Natural killer cell (primary cell): Measurements from ENCODE around the gene NAXD. TPM values are rescaled to one million over a fixed set of nuclear protein-coding genes. Genes with fewer than 3 reads are reported as not detected.
"Not testable (repeated sequence)": the region's sequence is repeated elsewhere in the genome, so short reads cannot be mapped to it uniquely, and the experiment has no call there.

Experiments used
- ATAC-seq, 3 donors: fragments of 150-1000 bp in 2 of 3; fragments of 200-7000 bp in 1 of 3; cut with Tn5 transposase; 1 replicate in 1 of 3; 2 replicates in 2 of 3; pipeline ENCODE4 v1.10.0; 2021; ENCODE audit warnings: mild to moderate bottlenecking in 2 of 3, moderate library complexity in 2 of 3
- DNase-seq, 2 donors: peaks; one replicate each; pipeline versions ENCODE4 v3.0.0 to v3.0.0-alpha.2; 2013 to 2021; ENCODE audit warnings: mixed read lengths in 1 of 2
- H3K27ac ChIP-seq: one replicate; pipeline ENCODE4 v1.5.1; 2013; ENCODE audit warnings: mild to moderate bottlenecking, low read length
- H3K27me3 ChIP-seq: one replicate; pipeline ENCODE4 v1.6.1; 2013; ENCODE audit warnings: low read length; ENCODE audit not compliant: control insufficient read depth, insufficient read depth
- H3K36me3 ChIP-seq: one replicate; pipeline ENCODE4 v1.6.1; 2013; ENCODE audit warnings: low read length; ENCODE audit not compliant: control insufficient read depth, insufficient read depth
- H3K4me1 ChIP-seq: one replicate; pipeline ENCODE4 v1.6.1; 2013; ENCODE audit warnings: low read length; ENCODE audit not compliant: control insufficient read depth, insufficient read depth
- H3K4me3 ChIP-seq: one replicate; pipeline ENCODE4 v1.5.1; 2013; ENCODE audit warnings: low read length
- H3K9me3 ChIP-seq: one replicate; pipeline ENCODE4 v1.6.1; 2013; ENCODE audit warnings: low read length; ENCODE audit not compliant: control insufficient read depth, insufficient read depth
- H3K27ac Mint-ChIP-seq, 2 donors: one replicate each; pipeline ENCODE4 v1.8.0; 2022; ENCODE audit warnings: mild to moderate bottlenecking in 2 of 2, mixed read lengths in 2 of 2, moderate library complexity in 1 of 2
- H3K27me3 Mint-ChIP-seq, 2 donors: one replicate each; pipeline ENCODE4 v1.8.0; 2022; ENCODE audit warnings: low read depth in 2 of 2, mixed read lengths in 2 of 2
- H3K36me3 Mint-ChIP-seq: one replicate; pipeline ENCODE4 v1.8.0; 2022; ENCODE audit warnings: mixed read lengths
- H3K4me1 Mint-ChIP-seq, 2 donors: one replicate each; pipeline ENCODE4 v1.8.0; 2022; ENCODE audit warnings: mixed read lengths in 2 of 2
- H3K4me3 Mint-ChIP-seq: one replicate; pipeline ENCODE4 v1.8.0; 2022; ENCODE audit warnings: mild to moderate bottlenecking, moderate library complexity, mixed read lengths
- H3K9me3 Mint-ChIP-seq, 2 donors: one replicate each; pipeline ENCODE4 v1.8.0; 2022; ENCODE audit warnings: mixed read lengths in 2 of 2
- CTCF ChIP-seq: fragments of 200-600 bp; IDR thresholded peaks from one replicate; pipeline ENCODE4 v1.8.0; 2022; ENCODE audit warnings: antibody characterized with exemption
- WGBS: methylation state at CpG from one replicate; pipeline ENCODE4 v1.1.7; 2013; ENCODE audit warnings: missing lambda C conversion rate; ENCODE audit not compliant: insufficient coverage; 5-methylcytosine and 5-hydroxymethylcytosine counted together
- intact Hi-C: fragments of 100-400 bp; cut with micrococcal nuclease; formaldehyde crosslinking; loops from one replicate; pipeline ENCODE4 v1.14.2; 2022
- total RNA-seq, 4 donors: library from RNA; stranded (reverse); fragments of 120-200 nt in 1 of 4; gene quantifications; one replicate each; pipeline versions ENCODE4 v1.2.3 to v1.2.4, GENCODE V29; 2013 to 2022

The NAXD gene
- total RNA-seq, 3 donors from 2014 or later (not counting 1 experiment from before 2014, with no cell fraction given), result 6.8 to 14.0 (median 12.0) TPM

GRCh38 chr13:110664673-110665072 is 49.3 kb downstream of the NAXD start:
- ATAC-seq (no peak), DNase-seq (no peak)
- H3K27me3 Mint-ChIP-seq, result no peaks in the 10 kb centered on the region
- H3K36me3 ChIP-seq, result peaks cover 51% of the 10 kb centered on the region
- H3K4me3 Mint-ChIP-seq, result no peak overlapping the region
- H3K4me1 Mint-ChIP-seq, result peaks cover 0 to 5% of the 10 kb centered on the region in 2 donors
- TF ChIP-seq CTCF, result no peak
- no peaks in the 10 kb centered on the region for H3K27me3 ChIP-seq
- peaks cover 17% of the 10 kb centered on the region for H3K4me1 ChIP-seq
- no peak overlapping the region for H3K27ac Mint-ChIP-seq
- intact Hi-C loops, result no loop called here
- WGBS, result 97% methylated on average over 11 of the region's 11 CpGs
- H3K36me3 Mint-ChIP-seq, result peaks cover 16% of the 10 kb centered on the region
- H3K4me3 ChIP-seq, result no peak overlapping the region
- H3K27ac ChIP-seq, result no peak overlapping the region
- H3K9me3 Mint-ChIP-seq, result no peaks in the 10 kb centered on the region
- H3K9me3 ChIP-seq, result no peaks in the 10 kb centered on the region

- Mint-ChIP-seq H3K27me3 (no peaks in the 10 kb centered on the region), H3K4me3 (no peak overlapping the region), H3K9me3 (no peaks in the 10 kb centered on the region), H3K36me3 (peaks cover 16% of the 10 kb centered on the region), H3K4me1 (peaks cover 0 to 2% of the 10 kb centered on the region in 2 donors), H3K27ac (peak overlapping the region in 1 of 2 donors; percentile 18)
- ATAC-seq (peak in 2 of 3 donors; percentile 21 to 70), DNase-seq (no peak)
- Histone ChIP-seq H3K36me3 (peaks cover 51% of the 10 kb centered on the region), H3K9me3 (no peaks in the 10 kb centered on the region), H3K27me3 (no peaks in the 10 kb centered on the region), H3K27ac (peak overlapping the region; percentile 44), H3K4me3 (no peak overlapping the region), H3K4me1 (peaks cover 17% of the 10 kb centered on the region)
- intact Hi-C loops, result no loop called here
- 83% methylated on average over 23 of the region's 23 CpGs for whole genome bisulfite sequencing
- no peak for TF ChIP-seq CTCF
Observed at GRCh38 chr13:110665491-110666254, 50.3 kb downstream of the NAXD start.

- Histone ChIP-seq H3K4me3 (no peak overlapping the region), H3K27ac (peak overlapping the region; percentile 44), H3K27me3 (no peaks in the 10 kb centered on the region), H3K9me3 (no peaks in the 10 kb centered on the region), H3K36me3 (peaks cover 51% of the 10 kb centered on the region), H3K4me1 (peaks cover 17% of the 10 kb centered on the region)
- intact Hi-C loops, result no loop called here
- Mint-ChIP-seq H3K9me3 (no peaks in the 10 kb centered on the region), H3K27ac (peak overlapping the region in 1 of 2 donors; percentile 18), H3K4me3 (no peak overlapping the region), H3K27me3 (no peaks in the 10 kb centered on the region), H3K4me1 (peaks cover 0 to 7% of the 10 kb centered on the region in 2 donors), H3K36me3 (peaks cover 16% of the 10 kb centered on the region)
- DNase-seq (no peak), ATAC-seq (no peak)
- no peak for TF ChIP-seq CTCF
- WGBS, result 86% methylated on average over 8 of the region's 8 CpGs
Observed at GRCh38 chr13:110666255-110666533, 50.8 kb downstream of the NAXD start.

GRCh38 chr13:110669036-110669435 is 53.7 kb downstream of the NAXD start:
- intact Hi-C loops, result no loop called here
- H3K4me3 ChIP-seq, result no peak overlapping the region
- H3K4me1 ChIP-seq, result peaks cover 11% of the 10 kb centered on the region
- DNase-seq (no peak), ATAC-seq (no peak)
- H3K27me3 ChIP-seq, result no peaks in the 10 kb centered on the region
- H3K9me3 ChIP-seq, result no peaks in the 10 kb centered on the region
- Mint-ChIP-seq H3K4me1 (peaks cover 11 to 19% of the 10 kb centered on the region in 2 donors), H3K4me3 (no peak overlapping the region), H3K27me3 (no peaks in the 10 kb centered on the region), H3K9me3 (no peaks in the 10 kb centered on the region), H3K27ac (no peak overlapping the region), H3K36me3 (peaks cover 7% of the 10 kb centered on the region)
- no peak overlapping the region for H3K27ac ChIP-seq
- peaks cover 30% of the 10 kb centered on the region for H3K36me3 ChIP-seq
- 93% methylated on average over 8 of the region's 9 CpGs for WGBS
- TF ChIP-seq CTCF, result no peak

- H3K4me3 ChIP-seq, intact Hi-C loops, DNase-seq, H3K4me3 Mint-ChIP-seq, H3K9me3 ChIP-seq, H3K27ac Mint-ChIP-seq, H3K27me3 Mint-ChIP-seq, ATAC-seq, H3K36me3 Mint-ChIP-seq, H3K27ac ChIP-seq, H3K9me3 Mint-ChIP-seq, H3K27me3 ChIP-seq: not testable (repeated sequence)
- 98% methylated on average over 11 of the region's 11 CpGs for WGBS
- H3K4me1 Mint-ChIP-seq, result peaks cover 11 to 23% of the 10 kb centered on the region in 2 donors
- H3K4me1 ChIP-seq, result peaks cover 11% of the 10 kb centered on the region
- peaks cover 27% of the 10 kb centered on the region for H3K36me3 ChIP-seq
Observed at GRCh38 chr13:110669814-110670213, 54.5 kb downstream of the NAXD start.
